HG03342 (cell line): ENCODE results near the gene CHST9.

Experiments
- ATAC-seq: cut with Tn5 transposase; IDR thresholded peaks from one replicate; pipeline ENCODE4 v1.9.1; 2021; ENCODE audit warnings: mild to moderate bottlenecking, moderate library complexity; ENCODE audit not compliant: unreplicated experiment

CHST9 gene

DNA sequence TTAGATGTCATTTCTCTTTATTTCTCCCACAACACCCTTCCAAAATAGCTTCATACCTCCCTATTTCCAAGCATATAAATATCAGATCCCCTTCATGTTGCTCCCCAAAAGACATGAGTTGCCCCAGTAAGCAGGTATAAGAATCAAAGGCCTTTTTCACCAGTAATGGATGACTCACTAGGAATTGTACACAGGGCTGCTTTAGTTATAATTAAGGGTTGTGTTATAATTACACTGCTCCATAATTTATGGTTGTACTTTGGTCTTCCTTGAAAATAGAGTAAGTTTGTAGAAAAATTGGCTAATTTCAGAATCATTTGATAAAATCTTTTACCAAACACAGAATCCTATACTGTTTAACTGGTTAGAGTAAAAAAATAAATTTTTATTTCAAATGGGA is 310.8 kb downstream of the CHST9 start:
- no peak for ATAC-seq

DNA sequence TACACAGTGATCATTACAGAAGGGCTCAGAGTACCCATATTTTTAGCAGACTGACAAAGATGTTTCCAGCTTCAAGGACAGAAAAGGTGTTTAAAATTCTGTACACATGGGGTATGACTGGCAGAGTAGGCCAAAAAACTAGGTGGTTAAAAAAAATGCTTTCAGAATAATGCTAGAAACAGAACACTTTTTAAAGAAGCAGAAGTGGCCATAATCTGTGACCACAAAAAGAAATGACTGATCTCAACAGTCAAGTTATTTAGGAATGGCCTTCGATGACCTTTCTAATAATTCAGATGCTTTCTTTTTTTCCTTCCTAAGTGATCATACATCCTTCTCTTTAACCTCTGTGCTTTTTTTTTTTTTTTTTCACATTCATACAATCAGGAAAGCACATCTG is 315.5 kb downstream of the CHST9 start:
- ATAC-seq: peak; percentile 61

- no peak for ATAC-seq
Observed at GRCh38 chr18:26868968-26869586, 316.0 kb downstream of the CHST9 start.

DNA sequence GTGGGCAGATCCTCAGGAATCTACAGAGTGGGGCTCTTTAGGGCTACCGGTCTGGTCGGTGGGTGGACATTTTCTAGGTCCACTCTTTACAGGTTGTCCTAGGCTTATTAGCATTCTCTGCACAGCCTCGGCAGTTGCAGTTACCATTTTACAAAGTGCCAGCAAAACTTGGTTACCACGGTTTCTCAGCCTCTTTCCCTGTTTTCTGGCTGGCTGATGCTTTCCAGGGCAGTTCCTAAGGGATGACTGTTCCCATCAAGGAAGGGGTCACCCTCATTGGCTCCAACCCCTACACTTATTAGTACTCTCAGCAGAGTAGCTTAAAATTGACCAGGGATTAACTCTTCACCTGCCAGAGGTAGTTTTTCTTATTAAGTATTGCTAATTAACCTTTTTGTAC is 317.6 kb downstream of the CHST9 start:
- ATAC-seq: no peak

- ATAC-seq: no peak
Observed at GRCh38 chr18:26865557-26865956, 319.6 kb downstream of the CHST9 start, which contains the start of gene AQP4. Gene AQP4 (minus strand): TSS chr18:26865707. CDS start chr18:26865689, 18 bp downstream.

DNA sequence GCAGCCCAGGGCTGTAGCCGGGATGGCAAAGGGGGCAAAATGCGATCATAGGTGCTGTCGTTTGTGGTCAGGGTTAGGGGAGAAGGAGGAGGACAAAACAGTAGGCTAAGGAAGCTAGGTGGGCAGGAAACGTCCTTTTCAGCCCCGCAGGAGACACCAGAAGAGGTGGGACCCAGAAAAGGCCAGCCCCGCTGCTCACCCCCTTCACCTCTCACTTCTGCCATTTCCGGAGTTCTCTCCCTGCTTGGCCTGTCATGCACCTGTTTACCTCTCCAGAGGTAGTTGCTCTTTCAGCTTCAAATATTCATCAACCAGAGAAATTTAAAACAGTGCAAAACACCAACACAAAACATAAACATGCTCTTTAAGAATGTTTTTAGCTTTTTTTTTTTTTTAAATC is 320.4 kb downstream of the CHST9 start:
- ATAC-seq: no peak

DNA sequence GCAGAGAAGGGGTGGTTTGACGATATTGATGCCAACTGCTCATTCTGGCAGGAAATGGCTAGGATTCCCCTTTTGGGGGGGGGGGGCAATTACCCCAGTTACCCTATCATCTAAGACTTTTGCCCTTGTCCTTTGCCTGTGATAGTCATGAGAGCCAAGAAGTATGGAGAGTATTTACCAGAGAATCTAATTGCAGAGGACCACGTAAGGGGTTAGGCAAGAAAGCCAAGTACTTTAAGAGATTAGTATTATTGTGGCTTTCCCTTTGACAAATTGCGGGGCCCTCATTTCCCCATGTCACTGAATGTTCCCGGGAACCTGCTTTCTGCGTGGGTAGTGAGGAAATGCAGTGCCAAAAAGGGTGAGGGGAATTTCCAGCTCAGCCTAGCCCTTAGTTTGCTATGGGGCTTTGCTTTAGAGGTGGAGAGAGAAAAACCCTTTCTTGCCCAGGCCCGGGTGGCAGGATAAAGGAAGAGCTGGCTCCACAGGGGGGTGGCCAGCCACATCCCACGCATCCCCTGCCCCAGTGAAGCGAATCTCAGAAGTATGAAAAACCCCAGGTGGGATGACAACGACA is 321.1 kb downstream of the CHST9 start:
- ATAC-seq: no peak

DNA sequence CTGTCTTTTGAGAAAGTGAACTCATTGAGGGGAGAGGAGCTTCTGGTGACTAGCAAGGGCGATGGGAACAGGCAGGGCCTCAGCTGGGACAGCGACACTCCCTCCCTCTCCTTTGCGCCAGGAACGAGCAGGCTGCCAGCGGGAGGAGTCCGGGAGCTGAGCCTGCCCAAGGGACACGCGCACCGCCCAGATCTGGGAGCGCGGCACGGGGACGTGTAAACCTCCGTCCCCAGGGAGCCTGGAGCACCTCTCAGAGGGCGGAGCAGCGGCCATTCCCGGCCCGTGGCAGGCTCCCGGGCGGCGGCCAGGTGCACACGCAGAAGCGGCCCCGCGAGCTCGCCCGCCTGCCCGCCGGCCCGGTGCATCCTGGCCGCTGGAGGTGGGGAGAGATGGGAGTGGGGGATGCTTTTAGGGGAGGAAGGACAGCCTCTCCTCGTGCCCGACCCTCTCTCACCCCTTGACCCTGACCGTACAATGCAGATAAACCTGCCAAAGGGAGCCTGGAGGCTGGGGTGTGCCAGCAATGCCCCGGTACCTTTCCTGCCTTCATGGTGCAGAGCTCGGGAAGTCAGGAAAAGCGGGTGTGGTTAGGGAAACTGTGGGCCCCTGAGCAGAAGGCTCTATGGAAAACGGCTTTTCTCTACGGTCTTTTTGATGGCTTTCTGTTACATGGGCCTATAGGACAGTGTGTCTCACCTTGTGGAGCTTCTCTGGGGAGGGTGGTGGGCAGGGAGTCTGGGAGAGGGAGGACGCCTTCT is 321.8 kb downstream of the CHST9 start:
- ATAC-seq: no peak

GRCh38 chr18:26862084-26862483 is 323.0 kb downstream of the CHST9 start:
- no peak for ATAC-seq
